Left colon (tissue), 2 donors: ENCODE measurements around the gene NANOS2. TPM values are rescaled to one million over a fixed set of nuclear protein-coding genes. Genes with fewer than 3 reads are reported as not detected.
A peak's percentile ranks its signal among the peaks of the same experiment; 100 is the strongest.
"Not testable (repeated sequence)": the region's sequence is repeated elsewhere in the genome, so short reads cannot be mapped to it uniquely, and the experiment has no call there.

Source experiments
- ATAC-seq: fragments of 200-7000 bp; cut with Tn5 transposase; one replicate; pipeline ENCODE4 v1.9.1; 2020; ENCODE audit warnings: mild to moderate bottlenecking, moderate library complexity
- DNase-seq, 2 donors: peaks; one replicate each; pipeline ENCODE4 v3.0.0-alpha.2; 2020
- intact Hi-C, 2 donors: fragments of 100-400 bp; cut with DNase I in 1 of 2; cut with micrococcal nuclease in 1 of 2; formaldehyde crosslinking; loops; one replicate each; pipeline versions ENCODE4 v1.11.2 to v1.14.0; 2022; cut with DNase I, micrococcal nuclease
- total RNA-seq, 2 donors: library from RNA; stranded (reverse); fragmentation: NEBNext Ultra II Directional; extraction: Animal tissue kit (Norgen Biotek cat#: 25700); gene quantifications; one replicate each; pipeline ENCODE4 v1.2.1, GENCODE V29; 2021
- donor health status: DM: no; HTN: no; CAD: no.
- donor health status: DM: yes; HTN: yes; CAD: no.

The NANOS2 gene
- total RNA-seq, 2 donors from 2014 or later: not detected

GRCh38 chr19:45899919-45900589 is 14.5 kb downstream of the NANOS2 start:
- no peak for ATAC-seq
- intact Hi-C loops: no loop called here

GRCh38 chr19:45899253-45899652 is 15.3 kb downstream of the NANOS2 start:
- ATAC-seq: no peak
- intact Hi-C loops: no loop called here
- DNase-seq: no peak

More at GRCh38 chr19:45899919-45900589, 14.5 kb downstream of the NANOS2 start:
- no peak for DNase-seq

GRCh38 chr19:45897261-45897812 is 17.2 kb downstream of the NANOS2 start:
- intact Hi-C loops: no loop called here
- no peak for DNase-seq
- no peak for ATAC-seq

- intact Hi-C loops, DNase-seq, ATAC-seq: not testable (repeated sequence)
Measured at GRCh38 chr19:45895983-45896599, 18.5 kb downstream of the NANOS2 start.

GRCh38 chr19:45895519-45895972 is 19.0 kb downstream of the NANOS2 start:
- DNase-seq (no peak), ATAC-seq (no peak)
- intact Hi-C loops: no loop called here

- DNase-seq (no peak), ATAC-seq (no peak)
- intact Hi-C loops: no loop called here
Measured at GRCh38 chr19:45890877-45891276, 23.7 kb downstream of the NANOS2 start.

GRCh38 chr19:45889210-45889885 is 25.2 kb downstream of the NANOS2 start:
- intact Hi-C loops: no loop called here
- ATAC-seq: no peak
- DNase-seq: no peak

- ATAC-seq (no peak), DNase-seq (no peak)
- intact Hi-C loops: no loop called here
Measured at GRCh38 chr19:45887200-45887710, 27.3 kb downstream of the NANOS2 start.

GRCh38 chr19:45886427-45887199 is 28.0 kb downstream of the NANOS2 start:
- ATAC-seq (peak; percentile 60), DNase-seq (peak; percentile 91 to 92)
- intact Hi-C loops: no loop called here

- peak; percentile 56 for ATAC-seq
- intact Hi-C loops: no loop called here
- peak; percentile 93 to 94 for DNase-seq
Measured at GRCh38 chr19:45885556-45886426, 28.8 kb downstream of the NANOS2 start, which contains the start of gene IRF2BP1. IRF2BP1 (minus strand) TSS chr19:45886141; CDS start chr19:45885774, 367 bp downstream.

GRCh38 chr19:45884682-45885555 is 29.7 kb downstream of the NANOS2 start:
- no peak for ATAC-seq
- intact Hi-C loops: no loop called here
- DNase-seq: peak in 1 of 2 donors; percentile 40

- ATAC-seq: no peak
- intact Hi-C loops: no loop called here
- DNase-seq: peak; percentile 36 to 40
Measured at GRCh38 chr19:45883881-45884681, 30.5 kb downstream of the NANOS2 start.

GRCh38 chr19:45883586-45883880 is 31.0 kb downstream of the NANOS2 start:
- DNase-seq: no peak
- intact Hi-C loops: no loop called here
- no peak for ATAC-seq

GRCh38 chr19:45882652-45883585 is 31.7 kb downstream of the NANOS2 start:
- DNase-seq (peak; percentile 91 to 92), ATAC-seq (peak; percentile 58)
- intact Hi-C loops: no loop called here

- intact Hi-C loops: no loop called here
- peak; percentile 67 to 73 for DNase-seq
- ATAC-seq: peak; percentile 34
Measured at GRCh38 chr19:45881909-45882528, 32.6 kb downstream of the NANOS2 start.
